Neural progenitor cell (in vitro differentiated cells): Measurements from ENCODE around the gene TMEM253. TPM values are rescaled to one million over a fixed set of nuclear protein-coding genes. Genes with fewer than 3 reads are reported as not detected.

Experiments
- DNase-seq: peaks from one replicate; pipeline ENCODE4 v3.0.0-alpha.2; 2016; ENCODE audit warnings: low spot score
- H2AFZ ChIP-seq: fragments of 200-600 bp; sonication (generic); replicated peaks from 2 replicates; pipeline ENCODE4 v1.6.1; 2016; ENCODE audit warnings: antibody characterized with exemption
- H3F3A ChIP-seq: fragments of 200-600 bp; sonication (generic); 2 replicates; pipeline ENCODE4 v1.6.1; 2016; ENCODE audit warnings: antibody characterized with exemption, low read depth
- H3K27ac ChIP-seq: fragments of 200-600 bp; sonication (generic); 2 replicates; pipeline ENCODE4 v1.5.1; 2016; ENCODE audit warnings: mild to moderate bottlenecking
- H3K27me3 ChIP-seq: fragments of 200-600 bp; sonication (generic); 2 replicates; pipeline ENCODE4 v1.6.1; 2016; ENCODE audit warnings: mild to moderate bottlenecking, moderate library complexity
- H3K36me3 ChIP-seq: fragments of 200-600 bp; sonication (generic); 2 replicates; pipeline ENCODE4 v1.5.1; 2016
- H3K4me1 ChIP-seq: fragments of 200-600 bp; sonication (generic); 2 replicates; pipeline ENCODE4 v1.6.1; 2016; ENCODE audit warnings: mixed run types
- H3K4me2 ChIP-seq: fragments of 200-600 bp; sonication (generic); 2 replicates; pipeline ENCODE4 v1.6.1; 2016
- H3K4me3 ChIP-seq: fragments of 200-600 bp; sonication (generic); 2 replicates; pipeline ENCODE4 v1.5.1; 2016
- H3K79me2 ChIP-seq: fragments of 200-600 bp; sonication (generic); 2 replicates; pipeline ENCODE4 v1.6.1; 2016; ENCODE audit warnings: low read depth
- H3K9ac ChIP-seq: fragments of 200-600 bp; sonication (generic); 2 replicates; pipeline ENCODE4 v1.6.1; 2016
- H3K9me3 ChIP-seq: fragments of 200-600 bp; sonication (generic); 2 replicates; pipeline ENCODE4 v1.5.1; 2016; ENCODE audit warnings: low read depth
- H4K20me1 ChIP-seq: fragments of 200-600 bp; sonication (generic); 2 replicates; pipeline ENCODE4 v1.6.1; 2016; ENCODE audit warnings: low read depth
- H3K27ac Mint-ChIP-seq: 3 replicates; pipeline ENCODE4 v1.8.0; 2021; ENCODE audit warnings: mixed read lengths
- H3K27me3 Mint-ChIP-seq: 2 replicates; pipeline ENCODE4 v1.8.0; 2022; ENCODE audit warnings: low read depth, mild to moderate bottlenecking, inconsistent platforms, moderate library complexity, mixed read lengths; ENCODE audit not compliant: insufficient read depth
- H3K36me3 Mint-ChIP-seq: 3 replicates; pipeline ENCODE4 v1.8.0; 2021; ENCODE audit warnings: mixed read lengths
- H3K4me1 Mint-ChIP-seq: 3 replicates; pipeline ENCODE4 v1.8.0; 2021; ENCODE audit warnings: mixed read lengths
- H3K4me3 Mint-ChIP-seq: 3 replicates; pipeline ENCODE4 v1.8.0; 2021; ENCODE audit warnings: mild to moderate bottlenecking, moderate library complexity, mixed read lengths
- H3K9me3 Mint-ChIP-seq: 3 replicates; pipeline ENCODE4 v1.8.0; 2020; ENCODE audit warnings: mixed read lengths
- EZH2 ChIP-seq: fragments of 200-600 bp; sonication (generic); IDR thresholded peaks from 2 replicates; pipeline ENCODE4 v1.6.1; 2017; ENCODE audit warnings: antibody characterized with exemption, mild to moderate bottlenecking, moderate library complexity
- EZH2phosphoT487 ChIP-seq: fragments of 200-600 bp; sonication (generic); IDR thresholded peaks from 2 replicates; pipeline ENCODE4 v1.6.1; 2017; ENCODE audit warnings: antibody characterized with exemption
- total RNA-seq: library from RNA; depleted of rRNA; stranded (reverse); fragments of >200 nt; gene quantifications from 2 replicates; pipeline ENCODE4 v1.2.3, GENCODE V29; 2015; ENCODE audit warnings: low replicate concordance
- TF ChIP-seq, protein P1 (sequence below): fragments of 200-600 bp; sonication (generic); IDR thresholded peaks from 2 replicates; pipeline ENCODE4 v1.5.1; 2017; ENCODE audit warnings: antibody characterized with exemption, mild to moderate bottlenecking

Gene TMEM253
- total RNA-seq, 1 donor from 2014 or later, result 0.22 TPM

DNA sequence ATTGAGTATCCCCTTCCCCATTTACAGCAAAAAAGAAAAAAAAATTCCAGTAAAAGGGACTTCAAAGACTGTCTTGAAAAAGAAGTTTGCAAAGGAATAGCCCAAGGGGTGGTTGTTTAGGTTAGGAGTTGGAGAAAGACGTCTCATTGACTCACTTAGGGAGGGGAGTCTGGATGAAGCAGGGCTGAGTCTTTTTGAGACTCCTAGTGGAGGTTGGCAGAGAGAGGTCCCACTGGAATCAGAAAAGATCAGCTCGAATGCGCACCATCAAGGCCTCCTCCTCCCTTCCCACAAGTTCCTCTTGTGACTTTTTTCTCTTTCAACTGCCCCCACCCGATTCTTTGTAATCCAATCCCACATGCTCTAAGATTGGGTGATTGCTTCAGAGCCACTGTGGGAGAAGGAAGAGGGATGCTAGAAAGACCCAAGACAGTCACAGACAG lies 28.8 kb upstream of the TMEM253 start:
- no peaks in the 10 kb centered on the region for H3K9me3 ChIP-seq
- DNase-seq, result no peak
- no peak overlapping the region for H2AFZ ChIP-seq
- no peak overlapping the region for H3K9ac ChIP-seq
- Mint-ChIP-seq H3K4me3 (peak overlapping the region; percentile 97), H3K4me1 (peaks cover 35% of the 10 kb centered on the region), H3K27ac (peak overlapping the region; percentile 88), H3K9me3 (no peaks in the 10 kb centered on the region), H3K36me3 (peaks cover 32% of the 10 kb centered on the region), H3K27me3 (peaks cover 8% of the 10 kb centered on the region)
- H3K4me1 ChIP-seq, result peaks cover 10% of the 10 kb centered on the region
- peaks cover 13% of the 10 kb centered on the region for H4K20me1 ChIP-seq
- H3K27ac ChIP-seq, result no peak overlapping the region
- peaks cover 44% of the 10 kb centered on the region for H3F3A ChIP-seq
- no peaks in the 10 kb centered on the region for H3K36me3 ChIP-seq
- TF ChIP-seq EZH2phosphoT487 (no peak), EZH2 (no peak)
- TF ChIP-seq, protein P1, sequence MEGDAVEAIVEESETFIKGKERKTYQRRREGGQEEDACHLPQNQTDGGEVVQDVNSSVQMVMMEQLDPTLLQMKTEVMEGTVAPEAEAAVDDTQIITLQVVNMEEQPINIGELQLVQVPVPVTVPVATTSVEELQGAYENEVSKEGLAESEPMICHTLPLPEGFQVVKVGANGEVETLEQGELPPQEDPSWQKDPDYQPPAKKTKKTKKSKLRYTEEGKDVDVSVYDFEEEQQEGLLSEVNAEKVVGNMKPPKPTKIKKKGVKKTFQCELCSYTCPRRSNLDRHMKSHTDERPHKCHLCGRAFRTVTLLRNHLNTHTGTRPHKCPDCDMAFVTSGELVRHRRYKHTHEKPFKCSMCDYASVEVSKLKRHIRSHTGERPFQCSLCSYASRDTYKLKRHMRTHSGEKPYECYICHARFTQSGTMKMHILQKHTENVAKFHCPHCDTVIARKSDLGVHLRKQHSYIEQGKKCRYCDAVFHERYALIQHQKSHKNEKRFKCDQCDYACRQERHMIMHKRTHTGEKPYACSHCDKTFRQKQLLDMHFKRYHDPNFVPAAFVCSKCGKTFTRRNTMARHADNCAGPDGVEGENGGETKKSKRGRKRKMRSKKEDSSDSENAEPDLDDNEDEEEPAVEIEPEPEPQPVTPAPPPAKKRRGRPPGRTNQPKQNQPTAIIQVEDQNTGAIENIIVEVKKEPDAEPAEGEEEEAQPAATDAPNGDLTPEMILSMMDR, result no peak
- peak overlapping the region; percentile 92 for H3K4me2 ChIP-seq
- H3K79me2 ChIP-seq, result peaks cover 23% of the 10 kb centered on the region
- peak overlapping the region; percentile 75 for H3K4me3 ChIP-seq
- peaks cover 7% of the 10 kb centered on the region for H3K27me3 ChIP-seq

DNA sequence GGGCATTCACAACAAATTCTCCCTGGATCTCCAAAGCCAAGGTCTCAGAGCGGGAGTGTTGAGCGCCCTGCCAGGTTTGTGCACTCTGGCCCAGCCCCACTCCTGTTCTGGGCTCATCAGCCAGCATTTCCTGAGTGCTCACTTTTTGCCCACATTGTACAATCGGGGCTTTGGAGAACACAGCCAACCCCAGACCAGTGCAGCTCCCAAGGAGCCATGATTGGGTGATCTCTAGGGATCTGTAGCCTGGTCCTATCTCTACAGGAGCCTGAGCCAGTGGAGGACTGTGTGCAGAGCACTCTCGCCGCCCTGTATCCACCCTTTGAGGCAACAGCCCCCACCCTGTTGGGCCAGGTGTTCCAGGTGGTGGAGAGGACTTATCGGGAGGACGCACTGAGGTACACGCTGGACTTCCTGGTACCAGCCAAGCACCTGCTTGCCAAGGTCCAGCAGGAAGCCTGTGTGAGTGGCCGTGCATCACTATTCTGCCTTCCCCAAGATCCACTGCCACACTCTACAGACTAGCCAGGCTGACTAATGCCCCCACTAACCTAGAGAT lies 28.0 kb upstream of the TMEM253 start:
- peaks cover 6% of the 10 kb centered on the region for H3K27me3 Mint-ChIP-seq
- DNase-seq, result no peak
- no peak overlapping the region for H3K27ac Mint-ChIP-seq
- no peak overlapping the region for H3K4me3 ChIP-seq
- no peak overlapping the region for H2AFZ ChIP-seq
- peaks cover 8% of the 10 kb centered on the region for H3K4me1 ChIP-seq
- H3K4me2 ChIP-seq, result no peak overlapping the region
- H3F3A ChIP-seq, result peaks cover 40% of the 10 kb centered on the region
- no peaks in the 10 kb centered on the region for H3K9me3 Mint-ChIP-seq
- TF ChIP-seq, protein P1, result no peak
- TF ChIP-seq EZH2phosphoT487, result no peak
- TF ChIP-seq EZH2, result no peak
- no peaks in the 10 kb centered on the region for H3K9me3 ChIP-seq
- H3K27me3 ChIP-seq, result no peaks in the 10 kb centered on the region
- no peak overlapping the region for H3K27ac ChIP-seq
- no peak overlapping the region for H3K9ac ChIP-seq
- H4K20me1 ChIP-seq, result peaks cover 13% of the 10 kb centered on the region
- H3K79me2 ChIP-seq, result peaks cover 23% of the 10 kb centered on the region
- peak overlapping the region; percentile 97 for H3K4me3 Mint-ChIP-seq
- H3K36me3 Mint-ChIP-seq, result peaks cover 37% of the 10 kb centered on the region
- H3K4me1 Mint-ChIP-seq, result peaks cover 32% of the 10 kb centered on the region
- no peaks in the 10 kb centered on the region for H3K36me3 ChIP-seq

DNA sequence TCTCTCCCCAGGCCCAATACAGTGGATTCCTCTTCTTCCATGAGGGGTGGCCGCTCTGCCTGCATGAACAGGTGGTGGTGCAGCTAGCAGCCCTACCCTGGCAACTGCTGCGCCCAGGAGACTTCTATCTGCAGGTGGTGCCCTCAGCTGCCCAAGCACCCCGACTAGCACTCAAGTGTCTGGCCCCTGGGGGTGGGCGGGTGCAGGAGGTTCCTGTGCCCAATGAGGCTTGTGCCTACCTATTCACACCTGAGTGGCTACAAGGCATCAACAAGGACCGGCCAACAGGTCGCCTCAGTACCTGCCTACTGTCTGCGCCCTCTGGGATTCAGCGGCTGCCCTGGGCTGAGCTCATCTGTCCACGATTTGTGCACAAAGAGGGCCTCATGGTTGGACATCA lies 26.9 kb upstream of the TMEM253 start:
- no peaks in the 10 kb centered on the region for H3K27me3 ChIP-seq
- H4K20me1 ChIP-seq, result peaks cover 13% of the 10 kb centered on the region
- H3K79me2 ChIP-seq, result peaks cover 23% of the 10 kb centered on the region
- H2AFZ ChIP-seq, result no peak overlapping the region
- TF ChIP-seq, protein P1, result no peak
- TF ChIP-seq EZH2phosphoT487 (no peak), EZH2 (no peak)
- H3K4me1 Mint-ChIP-seq, result peaks cover 23% of the 10 kb centered on the region
- peaks cover 6% of the 10 kb centered on the region for H3K27me3 Mint-ChIP-seq
- H3K9me3 ChIP-seq, result no peaks in the 10 kb centered on the region
- H3K36me3 ChIP-seq, result no peaks in the 10 kb centered on the region
- no peak overlapping the region for H3K9ac ChIP-seq
- no peaks in the 10 kb centered on the region for H3K9me3 Mint-ChIP-seq
- peaks cover 42% of the 10 kb centered on the region for H3K36me3 Mint-ChIP-seq
- H3K4me3 ChIP-seq, result no peak overlapping the region
- no peak overlapping the region for H3K27ac ChIP-seq
- H3K4me1 ChIP-seq, result peaks cover 8% of the 10 kb centered on the region
- H3K4me3 Mint-ChIP-seq, result no peak overlapping the region
- no peak for DNase-seq
- H3K4me2 ChIP-seq, result no peak overlapping the region
- no peak overlapping the region for H3K27ac Mint-ChIP-seq
- H3F3A ChIP-seq, result peaks cover 33% of the 10 kb centered on the region
